ENCODE measurements around the gene WFIKKN1.

WFIKKN1 gene

DNA sequence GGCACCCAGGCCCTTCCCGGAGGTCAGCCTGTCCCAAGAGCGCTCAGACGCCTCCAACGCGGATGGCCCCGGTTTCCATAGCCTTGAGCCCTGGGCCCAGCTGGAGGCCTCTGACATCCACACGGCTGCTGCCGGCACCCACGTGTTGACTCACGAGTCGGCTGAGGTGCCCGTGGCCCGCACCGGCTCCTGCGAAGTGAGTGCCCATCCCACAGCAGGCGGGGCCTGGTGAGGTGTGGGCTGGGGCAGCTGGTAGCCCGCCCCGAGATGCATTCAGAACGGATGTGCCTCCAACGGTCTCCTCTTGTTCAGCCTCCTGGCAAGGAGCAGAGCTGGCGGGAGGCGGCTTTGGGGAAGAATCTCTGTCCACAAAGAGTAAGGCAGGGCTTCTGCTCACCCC lies 21.1 kb downstream of the WFIKKN1 start:
- TF ChIP-seq POLR2A (IDR thresholded peaks at IDR 0.05; ENCODE audit: low read depth, low read length) (no peak), POLR2AphosphoS5 (IDR thresholded peaks at IDR 0.05; ENCODE audit: low read depth, low read length) (no peak), TAF1 (IDR thresholded peaks at IDR 0.05; ENCODE audit: borderline replicate concordance, low read depth, low read length) (no peak)
- DNase-seq (ENCODE audit: insufficient read length): no peak
- no peak for FAIRE-seq

GRCh38 chr16:652454-653305 lies 21.9 kb downstream of the WFIKKN1 start:
- DNase-seq (ENCODE audit: insufficient read length) (no peak), FAIRE-seq (no peak)
- TF ChIP-seq POLR2A (IDR thresholded peaks at IDR 0.05; ENCODE audit: low read depth, low read length) (no peak), TAF1 (IDR thresholded peaks at IDR 0.05; ENCODE audit: borderline replicate concordance, low read depth, low read length) (no peak), POLR2AphosphoS5 (IDR thresholded peaks at IDR 0.05; ENCODE audit: low read depth, low read length) (no peak)

DNA sequence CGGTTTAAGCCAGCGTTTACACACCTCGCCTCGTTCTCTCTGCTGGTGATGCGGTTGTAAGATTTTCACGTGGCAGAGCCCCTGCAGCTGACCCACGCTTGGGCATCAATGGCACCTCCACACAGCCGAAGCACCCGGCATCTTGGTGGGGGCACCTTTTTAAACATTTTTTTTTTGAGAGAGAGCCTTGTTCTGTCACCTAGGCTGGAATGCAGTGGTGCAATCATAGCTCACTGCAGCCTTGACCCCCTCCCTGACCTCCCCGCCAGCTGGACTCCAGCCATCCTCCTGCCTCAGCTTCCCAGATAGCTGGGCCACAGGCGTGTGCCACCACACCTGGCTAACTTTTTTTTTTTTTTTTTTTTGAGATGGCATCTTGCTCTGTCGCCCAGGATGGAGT lies 23.2 kb downstream of the WFIKKN1 start:
- FAIRE-seq: no peak
- no peak for DNase-seq (ENCODE audit: insufficient read length)
- TF ChIP-seq POLR2A (IDR thresholded peaks at IDR 0.05; ENCODE audit: low read depth, low read length) (no peak), TAF1 (IDR thresholded peaks at IDR 0.05; ENCODE audit: borderline replicate concordance, low read depth, low read length) (no peak), POLR2AphosphoS5 (IDR thresholded peaks at IDR 0.05; ENCODE audit: low read depth, low read length) (no peak)

- TF ChIP-seq POLR2A (IDR thresholded peaks at IDR 0.05; ENCODE audit: low read depth, low read length) (no peak), TAF1 (IDR thresholded peaks at IDR 0.05; ENCODE audit: borderline replicate concordance, low read depth, low read length) (no peak), POLR2AphosphoS5 (IDR thresholded peaks at IDR 0.05; ENCODE audit: low read depth, low read length) (no peak)
- FAIRE-seq (no peak), DNase-seq (ENCODE audit: insufficient read length) (no peak)
Observed at GRCh38 chr16:657487-657886, 26.7 kb downstream of the WFIKKN1 start.

DNA sequence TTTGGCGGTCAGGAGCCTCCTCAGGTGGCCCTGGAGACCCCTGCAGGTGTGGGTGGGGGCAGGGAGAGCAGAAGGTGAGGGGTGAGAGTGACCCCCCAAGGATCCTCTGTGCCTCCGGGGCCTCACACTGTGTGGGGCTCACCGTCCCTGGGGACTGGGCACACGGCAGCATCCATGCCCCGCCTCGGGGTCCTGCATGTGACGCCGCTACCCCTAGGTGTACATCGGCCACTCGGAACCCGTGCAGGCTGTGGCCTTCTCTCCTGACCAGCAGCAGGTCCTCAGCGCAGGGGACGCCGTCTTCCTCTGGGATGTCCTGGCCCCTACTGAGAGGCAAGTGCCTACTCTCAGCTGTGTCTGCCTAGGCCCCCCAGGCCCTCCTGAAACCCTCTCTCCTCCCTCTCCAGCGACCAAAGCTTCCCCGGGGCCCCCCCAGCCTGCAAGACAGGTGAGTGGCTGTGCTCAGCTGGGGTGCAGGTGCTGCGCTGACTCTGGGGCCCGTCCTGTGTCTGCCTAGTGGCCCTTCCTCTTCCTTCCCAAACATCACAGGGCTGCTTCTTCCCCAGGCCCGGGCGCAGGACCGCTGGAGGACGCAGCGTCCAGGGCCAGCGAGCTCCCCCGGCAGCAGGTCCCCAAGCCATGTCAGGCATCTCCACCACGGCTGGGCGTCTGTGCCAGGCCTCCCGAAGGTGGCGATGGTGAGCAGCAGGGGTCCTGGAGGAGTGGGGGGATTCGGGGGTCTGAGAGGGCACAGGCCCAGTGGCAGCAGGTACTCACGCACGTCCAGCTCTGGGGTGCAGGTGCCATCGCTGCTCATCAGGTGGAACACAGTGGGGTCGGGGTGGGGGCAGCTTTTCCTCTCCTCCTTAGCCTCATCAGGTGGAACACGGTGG lies 28.1 kb downstream of the WFIKKN1 start:
- TF ChIP-seq TAF1 (IDR thresholded peaks at IDR 0.05; ENCODE audit: borderline replicate concordance, low read depth, low read length) (no peak), POLR2A (IDR thresholded peaks at IDR 0.05; ENCODE audit: low read depth, low read length) (no peak), POLR2AphosphoS5 (IDR thresholded peaks at IDR 0.05; ENCODE audit: low read depth, low read length) (no peak)
- FAIRE-seq: no peak
- DNase-seq (ENCODE audit: insufficient read length): no peak

GRCh38 chr16:659618-660017 lies 28.8 kb downstream of the WFIKKN1 start:
- TF ChIP-seq POLR2AphosphoS5 (IDR thresholded peaks at IDR 0.05; ENCODE audit: low read depth, low read length): no peak
- TF ChIP-seq TAF1 (IDR thresholded peaks at IDR 0.05; ENCODE audit: borderline replicate concordance, low read depth, low read length): no peak
- no peak for TF ChIP-seq POLR2A (IDR thresholded peaks at IDR 0.05; ENCODE audit: low read depth, low read length)
- FAIRE-seq (no peak), DNase-seq (ENCODE audit: insufficient read length) (no peak)

- DNase-seq (ENCODE audit: insufficient read length) (no peak), FAIRE-seq (no peak)
- TF ChIP-seq POLR2AphosphoS5 (IDR thresholded peaks at IDR 0.05; ENCODE audit: low read depth, low read length) (no peak), POLR2A (IDR thresholded peaks at IDR 0.05; ENCODE audit: low read depth, low read length) (no peak), TAF1 (IDR thresholded peaks at IDR 0.05; ENCODE audit: borderline replicate concordance, low read depth, low read length) (no peak)
Observed at GRCh38 chr16:660132-660458, 29.3 kb downstream of the WFIKKN1 start.

GRCh38 chr16:660459-661183 lies 29.8 kb downstream of the WFIKKN1 start:
- DNase-seq (ENCODE audit: insufficient read length) (peak; percentile 89), FAIRE-seq (no peak)
- no peak for TF ChIP-seq POLR2A (IDR thresholded peaks at IDR 0.05; ENCODE audit: low read depth, low read length)
- TF ChIP-seq POLR2AphosphoS5 (IDR thresholded peaks at IDR 0.05; ENCODE audit: low read depth, low read length): no peak
- TF ChIP-seq TAF1 (IDR thresholded peaks at IDR 0.05; ENCODE audit: borderline replicate concordance, low read depth, low read length): no peak

DNA sequence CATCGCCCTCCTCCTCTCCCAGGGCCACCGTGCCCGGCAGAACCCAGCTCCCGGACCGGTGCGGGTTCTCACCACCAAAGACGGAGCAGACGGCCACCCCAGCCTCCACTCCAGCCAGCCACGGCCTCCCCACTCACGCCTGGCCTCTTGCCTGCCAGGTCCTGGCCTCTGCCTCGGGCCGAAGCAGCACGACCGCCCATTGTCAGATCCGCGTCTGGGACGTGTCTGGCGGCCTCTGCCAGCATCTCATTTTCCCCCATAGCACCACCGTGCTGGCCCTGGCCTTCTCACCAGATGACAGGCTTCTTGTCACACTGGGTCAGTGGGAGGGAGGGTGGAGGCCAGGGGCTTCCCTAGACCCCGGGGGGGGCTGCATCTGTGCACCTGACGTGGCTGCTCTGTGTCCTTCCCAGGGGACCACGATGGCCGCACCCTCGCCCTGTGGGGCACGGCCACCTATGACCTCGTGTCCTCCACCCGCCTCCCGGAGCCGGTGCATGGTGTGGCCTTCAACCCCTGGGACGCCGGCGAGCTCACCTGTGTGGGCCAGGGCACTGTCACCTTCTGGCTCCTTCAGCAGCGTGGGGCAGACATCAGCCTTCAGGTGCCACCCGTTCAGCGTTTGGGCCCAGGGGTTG lies 30.5 kb downstream of the WFIKKN1 start:
- DNase-seq (ENCODE audit: insufficient read length) (no peak), FAIRE-seq (no peak)
- TF ChIP-seq POLR2A (IDR thresholded peaks at IDR 0.05; ENCODE audit: low read depth, low read length) (no peak; the same call in 1 of the 2 replicates), POLR2AphosphoS5 (IDR thresholded peaks at IDR 0.05; ENCODE audit: low read depth, low read length) (no peak), TAF1 (IDR thresholded peaks at IDR 0.05; ENCODE audit: borderline replicate concordance, low read depth, low read length) (no peak)

GRCh38 chr16:662095-662494 lies 31.3 kb downstream of the WFIKKN1 start:
- FAIRE-seq (no peak), DNase-seq (ENCODE audit: insufficient read length) (no peak)
- TF ChIP-seq TAF1 (IDR thresholded peaks at IDR 0.05; ENCODE audit: borderline replicate concordance, low read depth, low read length): no peak
- no peak for TF ChIP-seq POLR2AphosphoS5 (IDR thresholded peaks at IDR 0.05; ENCODE audit: low read depth, low read length)
- TF ChIP-seq POLR2A (IDR thresholded peaks at IDR 0.05; ENCODE audit: low read depth, low read length): no peak

DNA sequence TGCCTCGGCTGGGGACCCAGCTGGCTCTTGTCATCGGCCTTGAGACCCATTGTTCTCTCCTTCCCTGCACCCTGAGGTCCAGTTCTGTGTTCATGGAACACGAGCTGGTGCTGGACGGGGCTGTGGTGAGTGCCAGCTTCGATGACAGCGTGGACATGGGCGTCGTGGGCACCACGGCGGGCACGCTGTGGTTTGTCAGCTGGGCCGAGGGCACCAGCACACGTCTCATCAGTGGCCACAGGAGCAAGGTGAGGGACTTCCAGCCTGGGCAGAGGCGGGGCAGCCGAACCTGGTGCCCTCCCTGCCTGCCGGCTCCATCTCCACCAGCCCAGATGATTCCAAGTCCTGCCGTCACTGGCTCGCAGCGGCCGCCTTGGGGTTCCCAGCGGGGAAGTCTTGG lies 31.8 kb downstream of the WFIKKN1 start:
- FAIRE-seq: no peak
- no peak for DNase-seq (ENCODE audit: insufficient read length)
- TF ChIP-seq POLR2A (IDR thresholded peaks at IDR 0.05; ENCODE audit: low read depth, low read length) (no peak), POLR2AphosphoS5 (IDR thresholded peaks at IDR 0.05; ENCODE audit: low read depth, low read length) (no peak), TAF1 (IDR thresholded peaks at IDR 0.05; ENCODE audit: borderline replicate concordance, low read depth, low read length) (no peak)
